Kidney glomerular epithelial cell (primary cell): ENCODE measurements around the gene MROH8.
"Not testable (repeated sequence)": the region's sequence is repeated elsewhere in the genome, so short reads cannot be mapped to it uniquely, and the experiment has no call there.

ENCODE experiments used
- DNase-seq: peaks from one replicate; lab custom pipeline; 2025; lab: John Stamatoyannopoulos, UW

MROH8 gene

GRCh38 chr20:37154684-37155298, 24.6 kb downstream of the MROH8 start:
- DNase-seq, result no peak

GRCh38 chr20:37152284-37152683, 27.1 kb downstream of the MROH8 start:
- DNase-seq, result no peak

- DNase-seq, result no peak
These were observed 27.8 kb downstream of the MROH8 start for GRCh38 chr20:37151529-37151928.

GRCh38 chr20:37150864-37151263, 28.5 kb downstream of the MROH8 start:
- not testable (repeated sequence) for DNase-seq

GRCh38 chr20:37147250-37147649, 32.1 kb downstream of the MROH8 start:
- no peak for DNase-seq

- DNase-seq, result peak; percentile 37
These were observed 34.4 kb downstream of the MROH8 start for GRCh38 chr20:37144856-37145404.

GRCh38 chr20:37142708-37143107, 36.6 kb downstream of the MROH8 start:
- DNase-seq, result peak; percentile 38

GRCh38 chr20:37137547-37137946, 41.8 kb downstream of the MROH8 start:
- no peak for DNase-seq

- DNase-seq, result no peak
These were observed 45.4 kb downstream of the MROH8 start for GRCh38 chr20:37133952-37134351.

- DNase-seq, result no peak
These were observed 47.9 kb downstream of the MROH8 start for GRCh38 chr20:37131486-37131885.

- no peak for DNase-seq
These were observed 50.5 kb downstream of the MROH8 start for GRCh38 chr20:37128803-37129202.

- not testable (repeated sequence) for DNase-seq
These were observed 53.1 kb downstream of the MROH8 start for GRCh38 chr20:37126290-37126689.

GRCh38 chr20:37123441-37123840, 55.9 kb downstream of the MROH8 start:
- no peak for DNase-seq

GRCh38 chr20:37120497-37120896, 58.9 kb downstream of the MROH8 start:
- no peak for DNase-seq

GRCh38 chr20:37119356-37120036, 59.9 kb downstream of the MROH8 start:
- DNase-seq, result no peak

GRCh38 chr20:37114012-37114411, 65.3 kb downstream of the MROH8 start:
- no peak for DNase-seq

- no peak for DNase-seq
These were observed 67.4 kb downstream of the MROH8 start for GRCh38 chr20:37111926-37112455.

GRCh38 chr20:37108676-37109075, 70.7 kb downstream of the MROH8 start:
- no peak for DNase-seq

- no peak for DNase-seq
These were observed 76.8 kb downstream of the MROH8 start for GRCh38 chr20:37102571-37102970.

- DNase-seq, result no peak
These were observed 82.8 kb downstream of the MROH8 start for GRCh38 chr20:37096415-37097041.

GRCh38 chr20:37095599-37096414, 83.5 kb downstream of the MROH8 start, which contains the start of gene RBL1:
Gene RBL1 (minus strand): TSS chr20:37095997. CDS start chr20:37095928, 69 bp downstream.
- DNase-seq, result peak; percentile 76

- DNase-seq, result no peak
These were observed 84.2 kb downstream of the MROH8 start for GRCh38 chr20:37095108-37095598.
